ENCODE data around the gene ASCC1. TPM values are rescaled to one million over a fixed set of nuclear protein-coding genes. Genes with fewer than 3 reads are reported as not detected.

The ASCC1 gene
- total and polyA plus RNA-seq, 2 experiments from 2014 or later, result 13.7 to 37.2 TPM

GRCh38 chr10:72140174-72140573, 75.9 kb downstream of the ASCC1 start:
- Mint-ChIP-seq H3K27ac (peak overlapping the region; percentile 79), H3K36me3 (ENCODE audit: low read depth) (peaks cover 18% of the 10 kb centered on the region)

More at GRCh38 chr10:72140174-72140573, 75.9 kb downstream of the ASCC1 start:
- no peak overlapping the region for H3K4me3 ChIP-seq
- peaks cover 17% of the 10 kb centered on the region; the same call in 1 of the 2 replicates for H3K4me1 ChIP-seq (ENCODE audit: insufficient read depth)
- H3K9me2 ChIP-seq (ENCODE audit: insufficient read depth), result no peaks in the 10 kb centered on the region
- no peaks in the 10 kb centered on the region for H3K36me3 ChIP-seq (ENCODE audit: insufficient read depth)
- Mint-ChIP-seq H3K4me3 (peak overlapping the region; percentile 4; the same call in 1 of the 3 replicates), H3K9me3 (peaks cover 8% of the 10 kb centered on the region; the same call in 2 of the 3 replicates), H3K4me1 (peaks cover 21% of the 10 kb centered on the region), H3K27me3 (ENCODE audit: insufficient read depth, low read depth, poor library complexity) (no peaks in the 10 kb centered on the region)
- H4K20me1 ChIP-seq (replicated peaks; ENCODE audit: insufficient read depth), result no peaks in the 10 kb centered on the region
- ATAC-seq (no peak), DNase-seq (ENCODE audit: low spot score) (no peak)
- H2AFZ ChIP-seq, result no peak overlapping the region
- peak overlapping the region; percentile 4 for H3K4me2 ChIP-seq
- no peaks in the 10 kb centered on the region for H3K79me2 ChIP-seq (replicated peaks; ENCODE audit: insufficient read depth)
- TF ChIP-seq EZH2phosphoT487 (IDR thresholded peaks at IDR 0.05; ENCODE audit: unreplicated experiment), result no peak
- TF ChIP-seq ZNF331 (CRISPR knock-in tag; IDR thresholded peaks at IDR 0.05; ENCODE audit: low read depth), result no peak
- no peak for TF ChIP-seq STAT1 (IDR thresholded peaks at IDR 0.05; ENCODE audit: unreplicated experiment)
- no peak for TF ChIP-seq REST (IDR thresholded peaks at IDR 0.05; ENCODE audit: unreplicated experiment)
- TF ChIP-seq POLR2AphosphoS5 (IDR thresholded peaks at IDR 0.05; ENCODE audit: low read depth), result no peak
- no peak for TF ChIP-seq NANOG (IDR thresholded peaks at IDR 0.05; ENCODE audit: borderline replicate concordance)
- TF ChIP-seq, protein P1, sequence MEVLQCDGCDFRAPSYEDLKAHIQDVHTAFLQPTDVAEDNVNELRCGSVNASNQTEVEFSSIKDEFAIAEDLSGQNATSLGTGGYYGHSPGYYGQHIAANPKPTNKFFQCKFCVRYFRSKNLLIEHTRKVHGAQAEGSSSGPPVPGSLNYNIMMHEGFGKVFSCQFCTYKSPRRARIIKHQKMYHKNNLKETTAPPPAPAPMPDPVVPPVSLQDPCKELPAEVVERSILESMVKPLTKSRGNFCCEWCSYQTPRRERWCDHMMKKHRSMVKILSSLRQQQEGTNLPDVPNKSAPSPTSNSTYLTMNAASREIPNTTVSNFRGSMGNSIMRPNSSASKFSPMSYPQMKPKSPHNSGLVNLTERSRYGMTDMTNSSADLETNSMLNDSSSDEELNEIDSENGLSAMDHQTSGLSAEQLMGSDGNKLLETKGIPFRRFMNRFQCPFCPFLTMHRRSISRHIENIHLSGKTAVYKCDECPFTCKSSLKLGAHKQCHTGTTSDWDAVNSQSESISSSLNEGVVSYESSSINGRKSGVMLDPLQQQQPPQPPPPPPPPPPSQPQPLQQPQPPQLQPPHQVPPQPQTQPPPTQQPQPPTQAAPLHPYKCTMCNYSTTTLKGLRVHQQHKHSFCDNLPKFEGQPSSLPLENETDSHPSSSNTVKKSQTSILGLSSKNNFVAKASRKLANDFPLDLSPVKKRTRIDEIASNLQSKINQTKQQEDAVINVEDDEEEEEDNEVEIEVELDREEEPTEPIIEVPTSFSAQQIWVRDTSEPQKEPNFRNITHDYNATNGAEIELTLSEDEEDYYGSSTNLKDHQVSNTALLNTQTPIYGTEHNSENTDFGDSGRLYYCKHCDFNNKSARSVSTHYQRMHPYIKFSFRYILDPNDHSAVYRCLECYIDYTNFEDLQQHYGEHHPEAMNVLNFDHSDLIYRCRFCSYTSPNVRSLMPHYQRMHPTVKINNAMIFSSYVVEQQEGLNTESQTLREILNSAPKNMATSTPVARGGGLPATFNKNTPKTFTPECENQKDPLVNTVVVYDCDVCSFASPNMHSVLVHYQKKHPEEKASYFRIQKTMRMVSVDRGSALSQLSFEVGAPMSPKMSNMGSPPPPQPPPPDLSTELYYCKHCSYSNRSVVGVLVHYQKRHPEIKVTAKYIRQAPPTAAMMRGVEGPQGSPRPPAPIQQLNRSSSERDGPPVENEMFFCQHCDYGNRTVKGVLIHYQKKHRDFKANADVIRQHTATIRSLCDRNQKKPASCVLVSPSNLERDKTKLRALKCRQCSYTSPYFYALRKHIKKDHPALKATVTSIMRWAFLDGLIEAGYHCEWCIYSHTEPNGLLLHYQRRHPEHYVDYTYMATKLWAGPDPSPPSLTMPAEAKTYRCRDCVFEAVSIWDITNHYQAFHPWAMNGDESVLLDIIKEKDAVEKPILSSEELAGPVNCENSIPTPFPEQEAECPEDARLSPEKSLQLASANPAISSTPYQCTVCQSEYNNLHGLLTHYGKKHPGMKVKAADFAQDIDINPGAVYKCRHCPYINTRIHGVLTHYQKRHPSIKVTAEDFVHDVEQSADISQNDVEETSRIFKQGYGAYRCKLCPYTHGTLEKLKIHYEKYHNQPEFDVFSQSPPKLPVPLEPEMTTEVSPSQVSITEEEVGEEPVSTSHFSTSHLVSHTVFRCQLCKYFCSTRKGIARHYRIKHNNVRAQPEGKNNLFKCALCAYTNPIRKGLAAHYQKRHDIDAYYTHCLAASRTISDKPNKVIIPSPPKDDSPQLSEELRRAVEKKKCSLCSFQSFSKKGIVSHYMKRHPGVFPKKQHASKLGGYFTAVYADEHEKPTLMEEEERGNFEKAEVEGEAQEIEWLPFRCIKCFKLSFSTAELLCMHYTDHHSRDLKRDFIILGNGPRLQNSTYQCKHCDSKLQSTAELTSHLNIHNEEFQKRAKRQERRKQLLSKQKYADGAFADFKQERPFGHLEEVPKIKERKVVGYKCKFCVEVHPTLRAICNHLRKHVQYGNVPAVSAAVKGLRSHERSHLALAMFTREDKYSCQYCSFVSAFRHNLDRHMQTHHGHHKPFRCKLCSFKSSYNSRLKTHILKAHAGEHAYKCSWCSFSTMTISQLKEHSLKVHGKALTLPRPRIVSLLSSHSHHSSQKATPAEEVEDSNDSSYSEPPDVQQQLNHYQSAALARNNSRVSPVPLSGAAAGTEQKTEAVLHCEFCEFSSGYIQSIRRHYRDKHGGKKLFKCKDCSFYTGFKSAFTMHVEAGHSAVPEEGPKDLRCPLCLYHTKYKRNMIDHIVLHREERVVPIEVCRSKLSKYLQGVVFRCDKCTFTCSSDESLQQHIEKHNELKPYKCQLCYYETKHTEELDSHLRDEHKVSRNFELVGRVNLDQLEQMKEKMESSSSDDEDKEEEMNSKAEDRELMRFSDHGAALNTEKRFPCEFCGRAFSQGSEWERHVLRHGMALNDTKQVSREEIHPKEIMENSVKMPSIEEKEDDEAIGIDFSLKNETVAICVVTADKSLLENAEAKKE (CRISPR knock-in tag; IDR thresholded peaks at IDR 0.05), result no peak
- TF ChIP-seq, protein P2, sequence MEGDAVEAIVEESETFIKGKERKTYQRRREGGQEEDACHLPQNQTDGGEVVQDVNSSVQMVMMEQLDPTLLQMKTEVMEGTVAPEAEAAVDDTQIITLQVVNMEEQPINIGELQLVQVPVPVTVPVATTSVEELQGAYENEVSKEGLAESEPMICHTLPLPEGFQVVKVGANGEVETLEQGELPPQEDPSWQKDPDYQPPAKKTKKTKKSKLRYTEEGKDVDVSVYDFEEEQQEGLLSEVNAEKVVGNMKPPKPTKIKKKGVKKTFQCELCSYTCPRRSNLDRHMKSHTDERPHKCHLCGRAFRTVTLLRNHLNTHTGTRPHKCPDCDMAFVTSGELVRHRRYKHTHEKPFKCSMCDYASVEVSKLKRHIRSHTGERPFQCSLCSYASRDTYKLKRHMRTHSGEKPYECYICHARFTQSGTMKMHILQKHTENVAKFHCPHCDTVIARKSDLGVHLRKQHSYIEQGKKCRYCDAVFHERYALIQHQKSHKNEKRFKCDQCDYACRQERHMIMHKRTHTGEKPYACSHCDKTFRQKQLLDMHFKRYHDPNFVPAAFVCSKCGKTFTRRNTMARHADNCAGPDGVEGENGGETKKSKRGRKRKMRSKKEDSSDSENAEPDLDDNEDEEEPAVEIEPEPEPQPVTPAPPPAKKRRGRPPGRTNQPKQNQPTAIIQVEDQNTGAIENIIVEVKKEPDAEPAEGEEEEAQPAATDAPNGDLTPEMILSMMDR (conservative IDR thresholded peaks at IDR 0.05; ENCODE audit: low read depth in 2 of 2), result no peak
- TF ChIP-seq JUNB (IDR thresholded peaks at IDR 0.05; ENCODE audit: unreplicated experiment), result no peak
- TF ChIP-seq EZH2 (IDR thresholded peaks at IDR 0.05; ENCODE audit: low read depth, unreplicated experiment), result no peak
- TF ChIP-seq ETS1 (IDR thresholded peaks at IDR 0.05), result no peak
- no peak for TF ChIP-seq CREB1 (CRISPR knock-in tag; IDR thresholded peaks at IDR 0.05; ENCODE audit: low read depth)
- TF ChIP-seq ZNF114 (CRISPR knock-in tag; IDR thresholded peaks at IDR 0.05), result no peak
- H3F3A ChIP-seq (replicated peaks; ENCODE audit: low read depth), result no peaks in the 10 kb centered on the region
- H3K27ac ChIP-seq (ENCODE audit: low read depth), result peak overlapping the region; percentile 56; the same call in 1 of the 2 replicates
- no peaks in the 10 kb centered on the region for H3K27me3 ChIP-seq (ENCODE audit: insufficient read depth)

Measured in GM23338 (cell line).